Measurements from ENCODE around the gene RPN2.
"Not testable (repeated sequence)": the region's sequence is repeated elsewhere in the genome, so short reads cannot be mapped to it uniquely, and the experiment has no call there.

The RPN2 gene

GRCh38 chr20:37178839-37179682, at the start of gene RPN2, which contains the start of gene MROH8:
Gene RPN2, plus strand, starts transcription at chr20:37179330. Its CDS starts 27 bp downstream, at chr20:37179357.
Gene MROH8, minus strand, starts transcription at chr20:37179548.
- DNase-seq (ENCODE audit: low spot score) = peak; percentile 97

DNA sequence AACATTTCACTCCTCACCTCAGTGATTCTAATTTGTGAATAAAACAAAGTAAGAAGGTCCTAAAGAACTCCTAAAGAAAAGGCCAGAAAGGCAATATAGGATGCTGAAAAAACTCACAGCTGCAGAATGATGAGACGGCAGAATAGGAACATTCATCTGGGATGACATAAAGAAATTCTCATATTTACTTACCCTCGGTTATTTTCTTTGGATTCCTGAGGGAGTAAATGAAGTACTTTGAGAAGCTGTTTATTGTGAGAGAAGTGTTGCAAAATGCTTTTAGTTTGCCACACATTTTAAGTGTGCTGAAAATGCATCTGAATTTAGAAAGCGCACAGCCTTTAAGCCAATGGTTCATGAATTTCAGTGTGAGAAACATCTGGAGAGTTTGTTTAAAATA, 47.6 kb upstream of the RPN2 start:
- no peak for DNase-seq (ENCODE audit: low spot score)

DNA sequence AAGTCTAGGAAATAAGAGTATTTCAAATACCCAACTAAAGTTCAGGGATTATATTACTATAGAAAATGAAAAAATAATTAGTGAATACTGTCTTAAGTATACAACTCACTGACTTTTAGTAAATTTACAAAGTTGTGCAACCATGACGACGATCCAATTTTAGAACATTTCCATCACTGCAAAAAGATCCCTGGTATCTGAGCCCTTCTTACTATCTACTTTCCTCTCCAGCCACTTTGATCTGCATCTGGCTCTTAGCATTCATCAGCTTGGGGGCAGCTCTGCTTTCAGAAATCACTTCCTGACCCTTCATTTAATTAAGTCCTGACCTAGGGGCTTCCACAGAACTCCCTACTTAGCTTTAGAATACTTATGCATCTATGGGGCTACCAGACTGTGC, 45.2 kb upstream of the RPN2 start:
- DNase-seq (ENCODE audit: low spot score) = no peak

DNA sequence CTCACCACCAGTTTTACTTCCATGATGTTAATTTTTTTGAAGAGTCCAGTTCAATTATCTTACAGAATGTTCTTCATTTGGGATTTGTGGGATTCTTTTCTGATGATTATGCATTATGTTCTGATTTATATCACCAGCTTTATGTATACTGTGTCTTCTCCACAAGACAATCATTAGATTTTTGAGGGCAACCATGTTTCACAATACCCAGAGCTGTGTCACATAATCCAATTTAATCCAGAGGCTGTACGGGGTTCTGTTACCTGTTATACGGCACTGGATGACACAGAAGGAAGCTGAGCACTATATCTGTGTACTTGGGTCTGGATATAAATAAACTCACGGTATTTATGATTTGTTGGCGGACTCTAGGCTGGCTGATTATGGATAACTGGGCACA, 41.6 kb upstream of the RPN2 start:
- no peak for DNase-seq (ENCODE audit: low spot score)

DNA sequence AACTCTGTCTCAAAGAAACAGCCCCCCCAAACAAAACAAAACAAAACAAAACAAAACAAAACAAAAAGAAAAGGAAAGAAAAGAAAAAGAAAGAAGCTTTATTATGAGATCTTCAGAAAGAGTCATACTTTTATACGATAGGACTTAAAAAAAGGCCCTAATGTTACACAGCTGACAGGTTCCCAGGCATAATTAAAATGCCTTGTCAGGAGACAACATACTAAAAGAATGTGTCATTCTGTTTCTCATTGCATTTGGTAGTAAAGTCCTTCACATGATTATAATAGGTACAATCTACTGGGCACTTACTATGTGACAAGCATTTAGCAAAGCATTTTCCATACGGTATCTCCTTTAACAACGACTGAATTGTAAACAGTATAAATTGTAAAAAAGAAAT, 36.4 kb upstream of the RPN2 start:
- DNase-seq (ENCODE audit: low spot score) = no peak

DNA sequence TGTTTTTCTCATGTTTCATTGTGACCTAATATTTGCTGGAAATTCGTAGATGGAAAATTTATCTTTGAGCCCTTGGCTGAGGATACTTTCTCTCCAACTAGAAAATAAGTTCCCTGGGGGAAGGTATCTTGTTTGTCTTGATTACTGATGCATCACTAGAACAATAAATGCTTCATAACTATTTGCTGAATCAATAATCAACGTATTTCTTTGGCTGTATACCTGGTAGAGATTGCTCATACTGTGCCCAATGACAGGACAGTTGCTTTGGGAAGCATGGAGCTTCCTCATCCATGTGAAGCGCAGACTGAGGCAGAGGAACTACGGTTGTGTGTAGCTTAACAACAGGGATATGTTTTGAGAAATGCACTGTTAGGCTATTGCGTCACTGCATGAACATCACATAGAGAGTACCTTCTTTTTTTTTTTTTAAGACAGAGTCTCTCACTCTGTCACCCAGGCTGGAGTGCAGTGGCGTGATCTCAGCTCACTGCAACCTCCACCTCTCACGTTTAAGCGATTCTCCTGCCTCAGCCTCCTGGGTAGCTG, 34.2 kb upstream of the RPN2 start:
- DNase-seq (ENCODE audit: low spot score) = no peak

GRCh38 chr20:37147250-37147649, 31.9 kb upstream of the RPN2 start:
- DNase-seq (ENCODE audit: low spot score) = no peak

DNA sequence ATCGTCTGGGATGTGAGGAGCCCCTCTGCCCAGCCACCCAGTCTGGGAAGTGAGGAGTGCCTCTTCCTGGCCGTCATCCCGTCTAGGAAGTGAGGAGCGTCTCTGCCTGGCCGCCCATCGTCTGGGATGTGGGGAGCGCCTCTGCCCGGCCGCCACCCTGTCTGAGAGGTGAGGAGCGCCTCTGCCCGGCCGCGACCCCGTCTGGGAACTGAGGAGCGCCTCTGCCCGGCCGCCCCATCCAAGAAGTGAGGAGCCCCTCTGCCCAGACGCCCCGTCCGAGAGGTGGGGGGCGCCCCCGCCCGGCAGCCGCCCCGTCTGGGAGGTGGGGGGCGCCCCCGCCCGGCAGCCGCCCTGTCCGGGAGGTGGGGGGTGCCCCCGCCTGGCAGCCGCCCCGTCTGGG, 28.3 kb upstream of the RPN2 start:
- not testable (repeated sequence) for DNase-seq (ENCODE audit: low spot score)

GRCh38 chr20:37151529-37151928, 27.6 kb upstream of the RPN2 start:
- DNase-seq (ENCODE audit: low spot score) = no peak

DNA sequence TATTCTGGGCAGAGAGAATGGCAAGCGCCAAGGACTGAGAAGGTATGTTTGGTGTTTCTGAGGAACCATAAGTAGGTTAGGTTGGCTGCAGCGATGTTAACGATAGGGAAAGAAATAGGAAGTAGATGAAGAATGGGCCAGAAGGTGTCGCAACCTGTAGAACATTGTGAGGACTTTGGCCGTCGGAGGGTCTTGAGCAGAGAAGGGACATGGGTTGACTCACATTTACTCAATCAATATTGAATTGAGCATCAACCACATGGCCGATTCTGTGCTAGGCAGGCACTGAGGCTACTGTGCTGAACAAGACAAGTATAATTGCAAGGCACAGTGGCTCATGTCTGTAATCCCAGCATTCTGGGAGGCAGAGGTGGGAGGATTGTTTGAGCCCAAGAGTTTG, 26.8 kb upstream of the RPN2 start:
- DNase-seq (ENCODE audit: low spot score) = no peak

GRCh38 chr20:37154684-37155298, 24.3 kb upstream of the RPN2 start:
- no peak for DNase-seq (ENCODE audit: low spot score)

DNA sequence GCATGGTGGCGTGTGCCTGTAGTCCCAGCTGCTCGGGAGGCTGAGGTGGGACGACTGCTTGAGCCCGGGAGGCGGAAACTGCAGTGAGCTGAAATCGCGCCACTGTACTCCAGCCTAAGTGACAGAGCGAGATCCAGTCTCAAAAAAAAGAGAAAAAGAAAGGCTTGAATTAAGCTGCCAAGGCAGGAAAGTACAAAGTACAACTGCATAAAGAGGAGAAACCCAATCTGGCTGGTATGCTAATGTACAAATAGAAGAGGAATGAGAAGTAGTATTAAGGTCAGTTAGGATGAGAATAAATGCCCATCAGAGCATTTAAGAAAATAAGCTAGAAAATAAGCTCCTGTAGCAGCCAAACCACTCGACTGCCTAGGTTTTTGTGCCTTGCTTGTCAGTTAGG, 23.1 kb upstream of the RPN2 start:
- DNase-seq (ENCODE audit: low spot score) = no peak

- no peak for DNase-seq (ENCODE audit: low spot score)
These were observed 20.9 kb upstream of the RPN2 start for GRCh38 chr20:37158248-37158647.

- DNase-seq (ENCODE audit: low spot score) = no peak
These were observed 18.4 kb upstream of the RPN2 start for GRCh38 chr20:37160683-37161082.

DNA sequence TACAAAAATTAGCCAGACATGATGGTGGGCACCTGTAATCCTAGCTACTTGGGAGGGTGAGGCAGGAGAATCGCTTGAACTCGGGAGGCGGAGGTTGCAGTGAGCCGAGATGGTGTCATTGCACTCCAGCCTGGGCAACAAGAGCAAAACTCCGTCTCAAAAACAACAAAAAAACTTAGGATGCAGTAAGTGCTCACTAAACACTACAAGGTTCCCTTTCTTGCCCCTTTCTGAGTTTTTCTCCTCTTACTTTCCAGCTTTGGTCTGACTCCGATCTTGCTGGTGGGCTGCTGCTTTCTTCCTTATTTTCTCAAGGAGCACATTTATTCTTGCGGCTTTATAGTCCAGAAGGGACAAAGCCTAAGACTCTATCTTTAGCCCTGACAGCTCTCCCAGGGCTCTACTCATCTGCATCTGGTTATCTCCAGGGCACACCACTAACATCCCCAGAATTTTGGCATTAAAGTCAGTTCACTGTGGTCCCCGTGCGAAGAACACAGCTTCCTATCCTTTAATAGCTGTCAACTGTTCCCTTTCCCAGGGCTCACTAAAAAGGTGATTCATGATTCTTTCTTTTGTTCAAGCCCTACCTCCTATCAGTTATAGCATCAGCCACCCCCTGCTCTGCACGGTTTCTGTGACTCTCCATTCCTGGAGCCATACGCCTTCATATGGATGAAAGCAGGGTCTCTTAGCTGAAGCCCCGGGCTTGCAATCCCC, 17.1 kb upstream of the RPN2 start:
- DNase-seq (ENCODE audit: low spot score) = no peak

GRCh38 chr20:37162646-37163045, 16.5 kb upstream of the RPN2 start:
- DNase-seq (ENCODE audit: low spot score) = no peak

GRCh38 chr20:37163832-37164554, 15.1 kb upstream of the RPN2 start:
- no peak for DNase-seq (ENCODE audit: low spot score)

GRCh38 chr20:37165031-37165430, 14.1 kb upstream of the RPN2 start:
- DNase-seq (ENCODE audit: low spot score) = no peak

DNA sequence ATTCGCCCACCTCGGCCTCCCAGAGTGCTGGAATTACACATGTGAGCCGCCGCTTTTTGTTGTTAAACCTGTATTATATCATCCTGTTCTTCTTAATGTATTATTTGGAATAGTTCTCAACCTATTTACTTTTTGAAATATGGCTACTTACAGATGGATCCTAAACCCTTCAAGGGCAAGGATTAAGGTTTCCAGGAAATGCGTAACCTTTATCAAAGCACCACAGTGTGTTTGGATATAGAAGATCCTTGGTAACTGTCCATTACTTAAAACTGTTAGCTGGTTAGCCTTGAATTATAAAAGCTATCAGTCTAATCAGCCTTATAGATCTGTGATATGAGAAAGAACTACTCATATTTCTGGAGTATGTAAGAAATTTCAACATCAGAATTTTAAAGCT, 12.3 kb upstream of the RPN2 start:
- no peak for DNase-seq (ENCODE audit: low spot score)

GRCh38 chr20:37172836-37173235, 6.3 kb upstream of the RPN2 start:
- DNase-seq (ENCODE audit: low spot score) = no peak

- DNase-seq (ENCODE audit: low spot score) = no peak
These were observed 774 bp downstream of the RPN2 start for GRCh38 chr20:37179683-37180524.

Data from iPS-NIHi11 (cell line).